Measurements from ENCODE around the gene CSH1. TPM values are rescaled to one million over a fixed set of nuclear protein-coding genes. Genes with fewer than 3 reads are reported as not detected.
A peak's percentile ranks its signal among the peaks of the same experiment; 100 is the strongest.
"Not testable (repeated sequence)": the region's sequence is repeated elsewhere in the genome, so short reads cannot be mapped to it uniquely, and the experiment has no call there.

The CSH1 gene
- total RNA-seq, result not detected in 2 replicates
- 0.28 TPM for total RNA-seq (2013)
- not detected in 2 replicates for polyA plus RNA-seq
- polyA minus RNA-seq, result not detected in 2 replicates

GRCh38 chr17:63896524-63897354 lies at the start of gene CSH1:
CSH1 (minus strand) TSS chr17:63896574; CDS start chr17:63896511, 63 bp downstream.
- H3K79me2 ChIP-seq (ENCODE audit: control insufficient read depth, insufficient read depth, low read length); H3K27me3 Mint-ChIP-seq; H3K36me3 ChIP-seq (replicated peaks in 1 of 2; ENCODE audit: control extremely low read depth in 1 of 2, control insufficient read depth in 1 of 2, extremely low read depth in 1 of 2, insufficient read depth in 2 of 2, low read length in 1 of 2); H4K20me1 ChIP-seq (ENCODE audit: control insufficient read depth, insufficient read depth, low read length, poor library complexity, severe bottlenecking); H2AFZ ChIP-seq (ENCODE audit: insufficient read depth, low read depth, low read length, poor library complexity, severe bottlenecking); H3K4me1 ChIP-seq (ENCODE audit: control insufficient read depth in 2 of 2, insufficient read depth in 2 of 2, low read length in 2 of 2); H3K4me2 ChIP-seq (replicated peaks; ENCODE audit: low read depth, low read length, poor library complexity, severe bottlenecking); H3K27me3 ChIP-seq (replicated peaks in 1 of 4; ENCODE audit: control extremely low read depth in 1 of 4, control insufficient read depth in 3 of 4, insufficient read depth in 4 of 4, low read length in 3 of 4); H3K4me3 ChIP-seq (ENCODE audit: control extremely low read depth in 1 of 5, extremely low read depth in 1 of 5, insufficient read depth in 1 of 5, low read depth in 2 of 5, low read length in 4 of 5); H3K4me1 Mint-ChIP-seq; H3K9me3 Mint-ChIP-seq (ENCODE audit: insufficient read depth); H3K27ac ChIP-seq (ENCODE audit: low read length in 2 of 2); intact Hi-C loops (cut with micrococcal nuclease); H3K9me3 ChIP-seq (ENCODE audit: control extremely low read depth in 1 of 3, control insufficient read depth in 2 of 3, insufficient read depth in 1 of 3, low read length in 2 of 3); POLR2A ChIA-PET; H3K4me3 Mint-ChIP-seq; H3K27ac Mint-ChIP-seq; DNase-seq; H3K9ac ChIP-seq (ENCODE audit: low read length): not testable (repeated sequence)
- CTCF ChIA-PET, result interaction anchor here (0.9 kb wide), 1 partner anchor 54 kb away, joined by 4 read pairs; no protein-coding TSS in a partner anchor
- peak; percentile 39 for ATAC-seq (ENCODE audit: low read depth)
- WGBS (ENCODE audit: insufficient coverage), result no CpG with 5 or more reads among the region's 14 CpGs

GRCh38 chr17:63945784-63946439 lies 49.5 kb upstream of the CSH1 start:
- Mint-ChIP-seq H3K9me3 (ENCODE audit: insufficient read depth) (no peaks in the 10 kb centered on the region), H3K27ac (peak overlapping the region; percentile 99), H3K4me1 (peaks cover 47% of the 10 kb centered on the region), H3K27me3 (no peaks in the 10 kb centered on the region), H3K4me3 (peak overlapping the region; percentile 89)
- peak overlapping the region; percentile 93 for H3K4me2 ChIP-seq (replicated peaks; ENCODE audit: low read depth, low read length, poor library complexity, severe bottlenecking)
- peak overlapping the region; percentile 72 to 84 for H3K27ac ChIP-seq (ENCODE audit: low read length in 2 of 2)
- no peak for TF ChIP-seq CTCF (IDR thresholded peaks at IDR 0.05)
- TF ChIP-seq EZH2 (IDR thresholded peaks at IDR 0.05; ENCODE audit: borderline replicate concordance, insufficient read depth, low read depth, low read length, poor library complexity, severe bottlenecking), result no peak
- WGBS (ENCODE audit: insufficient coverage), result 12% methylated on average over 6 of the region's 6 CpGs
- peak; percentile 58 for ATAC-seq (ENCODE audit: low read depth)
- H3K4me3 ChIP-seq (ENCODE audit: control extremely low read depth in 1 of 5, extremely low read depth in 1 of 5, insufficient read depth in 1 of 5, low read depth in 2 of 5, low read length in 4 of 5), result peak overlapping the region in 4 of 5 experiments; percentile 20 to 59 (median 44)
- no peak overlapping the region for H2AFZ ChIP-seq (ENCODE audit: insufficient read depth, low read depth, low read length, poor library complexity, severe bottlenecking)
- ChIA-PET CTCF (interaction anchor here (0.6 to 3.4 kb wide), 26 partner anchors 9 to 520 kb away, joined by 3 to 834 read pairs (median 7); partner anchors contain the start of genes CD79B, CSHL1, ERN1 and GH1), POLR2A (interaction anchor here (0.6 to 3.0 kb wide), 18 partner anchors 8 to 261 kb away, joined by 3 to 360 read pairs (median 6); partner anchors contain the start of genes CD79B, CSHL1, GH1 and ICAM2)
- intact Hi-C loops (cut with micrococcal nuclease), result loop anchor here (1.0 kb wide), 4 partner anchors 14 to 74 kb away; partner anchors contain the start of genes CD79B and ICAM2
- no peaks in the 10 kb centered on the region for H4K20me1 ChIP-seq (ENCODE audit: control insufficient read depth, insufficient read depth, low read length, poor library complexity, severe bottlenecking)
- H3K27me3 ChIP-seq (replicated peaks in 1 of 4; ENCODE audit: control extremely low read depth in 1 of 4, control insufficient read depth in 3 of 4, insufficient read depth in 4 of 4, low read length in 3 of 4), result no peaks in the 10 kb centered on the region
- H3K9ac ChIP-seq (ENCODE audit: low read length), result peak overlapping the region; percentile 63
- peaks cover 32 to 62% of the 10 kb centered on the region in 2 donors for H3K4me1 ChIP-seq (ENCODE audit: control insufficient read depth in 2 of 2, insufficient read depth in 2 of 2, low read length in 2 of 2)
- peak; percentile 74 for DNase-seq
- peaks cover 0 to 8% (median 0%) of the 10 kb centered on the region in 3 donors for H3K9me3 ChIP-seq (ENCODE audit: control extremely low read depth in 1 of 3, control insufficient read depth in 2 of 3, insufficient read depth in 1 of 3, low read length in 2 of 3)
- H3K79me2 ChIP-seq (ENCODE audit: control insufficient read depth, insufficient read depth, low read length), result peaks cover 26% of the 10 kb centered on the region
- H3K36me3 ChIP-seq (replicated peaks in 1 of 2; ENCODE audit: control extremely low read depth in 1 of 2, control insufficient read depth in 1 of 2, extremely low read depth in 1 of 2, insufficient read depth in 2 of 2, low read length in 1 of 2), result no peaks in the 10 kb centered on the region
